ENCODE results near the gene KIAA1217.

DNA sequence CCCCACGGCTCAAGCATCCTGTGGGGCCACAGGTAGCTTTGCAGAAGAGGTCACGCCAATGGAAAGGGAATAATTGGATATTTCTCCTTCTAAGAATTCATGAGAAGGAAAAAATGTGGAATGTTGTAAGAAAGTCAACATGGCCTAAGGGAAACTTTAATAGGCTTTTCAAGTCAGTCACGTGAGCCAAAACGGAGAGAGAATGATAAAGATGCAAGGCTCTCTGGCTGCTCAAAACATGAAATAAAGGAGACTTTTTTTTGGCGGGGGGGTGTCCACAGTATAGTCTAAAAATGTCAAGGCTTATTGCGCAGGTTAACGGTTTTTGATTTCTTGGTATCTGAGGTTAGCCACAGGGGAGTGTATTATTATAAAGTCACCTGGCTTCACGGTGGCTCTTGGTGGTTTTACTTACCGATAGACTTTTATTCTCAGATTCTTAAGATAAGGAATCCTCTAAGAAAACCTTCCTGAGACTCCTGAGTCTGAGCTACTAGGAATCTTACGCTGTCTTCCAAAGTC is 366.6 kb downstream of the KIAA1217 start:
- TF ChIP-seq, protein P1, sequence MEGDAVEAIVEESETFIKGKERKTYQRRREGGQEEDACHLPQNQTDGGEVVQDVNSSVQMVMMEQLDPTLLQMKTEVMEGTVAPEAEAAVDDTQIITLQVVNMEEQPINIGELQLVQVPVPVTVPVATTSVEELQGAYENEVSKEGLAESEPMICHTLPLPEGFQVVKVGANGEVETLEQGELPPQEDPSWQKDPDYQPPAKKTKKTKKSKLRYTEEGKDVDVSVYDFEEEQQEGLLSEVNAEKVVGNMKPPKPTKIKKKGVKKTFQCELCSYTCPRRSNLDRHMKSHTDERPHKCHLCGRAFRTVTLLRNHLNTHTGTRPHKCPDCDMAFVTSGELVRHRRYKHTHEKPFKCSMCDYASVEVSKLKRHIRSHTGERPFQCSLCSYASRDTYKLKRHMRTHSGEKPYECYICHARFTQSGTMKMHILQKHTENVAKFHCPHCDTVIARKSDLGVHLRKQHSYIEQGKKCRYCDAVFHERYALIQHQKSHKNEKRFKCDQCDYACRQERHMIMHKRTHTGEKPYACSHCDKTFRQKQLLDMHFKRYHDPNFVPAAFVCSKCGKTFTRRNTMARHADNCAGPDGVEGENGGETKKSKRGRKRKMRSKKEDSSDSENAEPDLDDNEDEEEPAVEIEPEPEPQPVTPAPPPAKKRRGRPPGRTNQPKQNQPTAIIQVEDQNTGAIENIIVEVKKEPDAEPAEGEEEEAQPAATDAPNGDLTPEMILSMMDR (IDR thresholded peaks at IDR 0.05), result no peak
- TF ChIP-seq POLR2A (IDR thresholded peaks at IDR 0.05), result no peak
- no peak for TF ChIP-seq POLR2AphosphoS5 (IDR thresholded peaks at IDR 0.05)

Measured in prostate gland (tissue), 2 donors.